ENCODE results near the gene EFNA3. TPM values are rescaled to one million over a fixed set of nuclear protein-coding genes. Genes with fewer than 3 reads are reported as not detected.

The EFNA3 gene
- total RNA-seq, 3 donors from 2014 or later = 2.1 to 17.4 (median 5.6) TPM

DNA sequence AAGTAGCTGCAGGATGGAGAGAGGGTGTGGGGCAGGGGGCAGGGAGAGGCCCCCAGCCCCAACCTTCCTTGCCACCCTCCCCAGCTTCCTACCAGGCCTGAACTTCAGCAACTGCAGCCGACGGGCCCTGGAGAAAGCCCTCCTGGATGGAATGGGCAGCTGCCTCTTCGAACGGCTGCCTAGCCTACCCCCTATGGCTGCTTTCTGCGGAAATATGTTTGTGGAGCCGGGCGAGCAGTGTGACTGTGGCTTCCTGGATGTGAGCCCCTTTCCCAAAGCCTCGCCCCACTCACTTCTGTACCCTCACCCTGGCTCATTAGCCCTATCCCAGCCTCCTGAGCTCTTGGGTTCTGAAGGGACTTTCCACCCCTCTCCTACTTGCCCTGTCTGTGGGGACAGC lies 21.5 kb upstream of the EFNA3 start:
- Histone ChIP-seq H3K9me3 (no peaks in the 10 kb centered on the region), H3K4me3 (no peak overlapping the region), H3K36me3 (ENCODE audit: low read depth) (no peaks in the 10 kb centered on the region), H3K4me1 (ENCODE audit: low read depth) (peaks cover 18% of the 10 kb centered on the region)
- intact Hi-C loops (cut with DNase I, micrococcal nuclease) = no loop called here
- DNase-seq (no peak), ATAC-seq (no peak)
- TF ChIP-seq, protein P1, sequence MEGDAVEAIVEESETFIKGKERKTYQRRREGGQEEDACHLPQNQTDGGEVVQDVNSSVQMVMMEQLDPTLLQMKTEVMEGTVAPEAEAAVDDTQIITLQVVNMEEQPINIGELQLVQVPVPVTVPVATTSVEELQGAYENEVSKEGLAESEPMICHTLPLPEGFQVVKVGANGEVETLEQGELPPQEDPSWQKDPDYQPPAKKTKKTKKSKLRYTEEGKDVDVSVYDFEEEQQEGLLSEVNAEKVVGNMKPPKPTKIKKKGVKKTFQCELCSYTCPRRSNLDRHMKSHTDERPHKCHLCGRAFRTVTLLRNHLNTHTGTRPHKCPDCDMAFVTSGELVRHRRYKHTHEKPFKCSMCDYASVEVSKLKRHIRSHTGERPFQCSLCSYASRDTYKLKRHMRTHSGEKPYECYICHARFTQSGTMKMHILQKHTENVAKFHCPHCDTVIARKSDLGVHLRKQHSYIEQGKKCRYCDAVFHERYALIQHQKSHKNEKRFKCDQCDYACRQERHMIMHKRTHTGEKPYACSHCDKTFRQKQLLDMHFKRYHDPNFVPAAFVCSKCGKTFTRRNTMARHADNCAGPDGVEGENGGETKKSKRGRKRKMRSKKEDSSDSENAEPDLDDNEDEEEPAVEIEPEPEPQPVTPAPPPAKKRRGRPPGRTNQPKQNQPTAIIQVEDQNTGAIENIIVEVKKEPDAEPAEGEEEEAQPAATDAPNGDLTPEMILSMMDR (IDR thresholded peaks at IDR 0.05) = no peak

DNA sequence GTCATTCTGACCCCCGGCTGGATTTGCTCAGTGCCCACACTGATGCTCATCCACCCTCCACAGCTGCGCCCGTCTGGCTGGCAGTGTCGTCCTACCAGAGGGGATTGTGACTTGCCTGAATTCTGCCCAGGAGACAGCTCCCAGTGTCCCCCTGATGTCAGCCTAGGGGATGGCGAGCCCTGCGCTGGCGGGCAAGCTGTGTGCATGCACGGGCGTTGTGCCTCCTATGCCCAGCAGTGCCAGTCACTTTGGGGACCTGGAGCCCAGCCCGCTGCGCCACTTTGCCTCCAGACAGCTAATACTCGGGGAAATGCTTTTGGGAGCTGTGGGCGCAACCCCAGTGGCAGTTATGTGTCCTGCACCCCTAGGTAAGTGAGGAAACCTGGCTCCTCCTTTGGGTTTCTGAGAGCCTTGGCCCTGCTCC lies 20.8 kb upstream of the EFNA3 start:
- Histone ChIP-seq H3K4me3 (no peak overlapping the region), H3K36me3 (ENCODE audit: low read depth) (no peaks in the 10 kb centered on the region), H3K4me1 (ENCODE audit: low read depth) (peaks cover 18% of the 10 kb centered on the region), H3K9me3 (no peaks in the 10 kb centered on the region)
- TF ChIP-seq, protein P1 (IDR thresholded peaks at IDR 0.05) = no peak
- intact Hi-C loops (cut with DNase I, micrococcal nuclease) = no loop called here
- no peak for ATAC-seq
- no peak for DNase-seq

DNA sequence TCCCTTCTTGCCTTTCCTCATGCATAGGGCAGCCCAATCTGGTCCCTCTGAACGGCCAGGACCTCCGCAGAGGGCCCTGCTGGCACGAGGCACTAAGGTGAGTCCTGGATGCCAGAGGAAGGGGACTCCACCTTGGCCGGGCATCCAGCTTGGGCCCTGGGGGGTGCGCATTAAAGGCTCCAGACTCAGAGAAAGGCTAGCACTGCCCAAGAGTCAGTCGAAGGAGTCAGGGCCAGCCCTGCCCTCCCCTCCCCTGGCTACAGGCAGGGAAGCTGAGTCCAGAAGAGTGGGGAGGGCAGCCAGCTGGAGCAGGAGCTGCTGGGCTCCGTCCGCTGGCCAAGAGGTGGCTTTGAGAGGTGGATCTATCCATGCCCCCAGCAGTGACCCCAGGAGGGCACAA lies 17.9 kb upstream of the EFNA3 start:
- Histone ChIP-seq H3K4me1 (ENCODE audit: low read depth) (peaks cover 28% of the 10 kb centered on the region), H3K4me3 (no peak overlapping the region), H3K36me3 (ENCODE audit: low read depth) (no peaks in the 10 kb centered on the region), H3K9me3 (no peaks in the 10 kb centered on the region)
- TF ChIP-seq, protein P1 (IDR thresholded peaks at IDR 0.05) = no peak
- intact Hi-C loops (cut with DNase I, micrococcal nuclease) = no loop called here
- DNase-seq = no peak
- no peak for ATAC-seq

DNA sequence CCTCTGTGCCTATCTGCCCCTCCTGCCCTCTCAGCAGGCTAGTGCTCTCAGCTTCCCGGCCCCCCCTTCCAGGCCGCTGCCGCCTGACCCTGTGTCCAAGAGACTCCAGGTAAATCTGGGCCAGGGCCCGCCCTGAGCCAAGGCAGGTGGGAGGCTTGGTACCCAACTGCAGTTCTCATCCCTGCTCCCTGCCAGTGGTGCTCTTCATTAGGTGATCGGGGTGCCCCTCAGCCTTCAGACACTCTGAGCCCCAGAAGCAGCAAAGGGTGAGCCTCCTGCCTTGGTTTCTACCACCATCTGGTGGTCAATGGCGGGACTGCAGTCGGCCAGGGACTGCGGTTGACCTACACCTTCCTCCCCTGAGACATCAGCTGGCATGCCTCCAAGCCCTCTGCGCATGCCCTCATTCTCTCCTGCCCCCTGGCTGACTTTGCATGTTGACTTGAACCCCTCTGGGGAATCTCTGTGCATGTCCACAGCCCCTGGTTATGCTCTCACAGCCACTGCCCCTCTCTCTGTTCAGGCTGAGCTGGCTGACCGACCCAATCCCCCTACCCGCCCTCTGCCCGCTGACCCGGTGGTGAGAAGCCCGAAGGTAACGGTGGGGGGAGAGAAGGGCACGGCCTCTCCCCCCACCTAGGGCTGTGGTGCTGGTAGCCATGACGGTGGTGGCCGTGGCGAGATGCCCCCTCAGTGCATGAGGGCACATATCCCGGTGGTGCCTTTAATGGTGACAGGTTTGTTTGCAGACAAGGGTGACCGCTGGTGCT lies 17.1 kb upstream of the EFNA3 start:
- peaks cover 28% of the 10 kb centered on the region for H3K4me1 ChIP-seq (ENCODE audit: low read depth)
- ATAC-seq = peak; percentile 59
- intact Hi-C loops (cut with DNase I, micrococcal nuclease) = no loop called here
- no peaks in the 10 kb centered on the region for H3K36me3 ChIP-seq (ENCODE audit: low read depth)
- peak; percentile 92 to 96 (median 96) for DNase-seq
- no peaks in the 10 kb centered on the region for H3K9me3 ChIP-seq
- TF ChIP-seq, protein P1 (IDR thresholded peaks at IDR 0.05) = peak; percentile 99
- H3K4me3 ChIP-seq = no peak overlapping the region

DNA sequence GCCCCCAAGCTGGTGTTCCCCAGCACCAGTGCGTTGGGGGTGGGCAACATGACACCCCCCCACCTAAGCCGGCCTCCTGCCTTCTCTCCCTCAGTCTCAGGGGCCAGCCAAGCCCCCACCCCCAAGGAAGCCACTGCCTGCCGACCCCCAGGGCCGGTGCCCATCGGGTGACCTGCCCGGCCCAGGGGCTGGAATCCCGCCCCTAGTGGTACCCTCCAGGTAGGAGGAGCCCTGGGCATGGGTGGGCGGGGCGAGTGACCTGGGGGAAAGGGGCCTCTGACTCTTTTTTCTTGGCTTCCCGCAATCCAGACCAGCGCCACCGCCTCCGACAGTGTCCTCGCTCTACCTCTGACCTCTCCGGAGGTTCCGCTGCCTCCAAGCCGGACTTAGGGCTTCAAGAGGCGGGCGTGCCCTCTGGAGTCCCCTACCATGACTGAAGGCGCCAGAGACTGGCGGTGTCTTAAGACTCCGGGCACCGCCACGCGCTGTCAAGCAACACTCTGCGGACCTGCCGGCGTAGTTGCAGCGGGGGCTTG lies 16.4 kb upstream of the EFNA3 start:
- ATAC-seq (no peak), DNase-seq (peak; percentile 37 to 75 (median 64))
- peaks cover 28% of the 10 kb centered on the region for H3K4me1 ChIP-seq (ENCODE audit: low read depth)
- H3K36me3 ChIP-seq (ENCODE audit: low read depth) = no peaks in the 10 kb centered on the region
- H3K9me3 ChIP-seq = no peaks in the 10 kb centered on the region
- intact Hi-C loops (cut with DNase I, micrococcal nuclease) = no loop called here
- no peak overlapping the region for H3K4me3 ChIP-seq
- TF ChIP-seq, protein P1 (IDR thresholded peaks at IDR 0.05) = no peak
